GM19324 (cell line): ENCODE data around the gene CACNG6.

ENCODE experiments used
- ATAC-seq: cut with Tn5 transposase; IDR thresholded peaks from one replicate; pipeline ENCODE4 v1.9.1; 2021; ENCODE audit warnings: mild to moderate bottlenecking, moderate library complexity; ENCODE audit not compliant: unreplicated experiment, low FRiP score

Gene CACNG6

GRCh38 chr19:53966931-53967330 is 24.5 kb upstream of the CACNG6 start:
- ATAC-seq: no peak

GRCh38 chr19:53969366-53969765 is 22.1 kb upstream of the CACNG6 start:
- no peak for ATAC-seq

- ATAC-seq: no peak
Observed at GRCh38 chr19:53971673-53972072, 19.8 kb upstream of the CACNG6 start.

GRCh38 chr19:53977429-53977990 is 13.9 kb upstream of the CACNG6 start:
- no peak for ATAC-seq

DNA sequence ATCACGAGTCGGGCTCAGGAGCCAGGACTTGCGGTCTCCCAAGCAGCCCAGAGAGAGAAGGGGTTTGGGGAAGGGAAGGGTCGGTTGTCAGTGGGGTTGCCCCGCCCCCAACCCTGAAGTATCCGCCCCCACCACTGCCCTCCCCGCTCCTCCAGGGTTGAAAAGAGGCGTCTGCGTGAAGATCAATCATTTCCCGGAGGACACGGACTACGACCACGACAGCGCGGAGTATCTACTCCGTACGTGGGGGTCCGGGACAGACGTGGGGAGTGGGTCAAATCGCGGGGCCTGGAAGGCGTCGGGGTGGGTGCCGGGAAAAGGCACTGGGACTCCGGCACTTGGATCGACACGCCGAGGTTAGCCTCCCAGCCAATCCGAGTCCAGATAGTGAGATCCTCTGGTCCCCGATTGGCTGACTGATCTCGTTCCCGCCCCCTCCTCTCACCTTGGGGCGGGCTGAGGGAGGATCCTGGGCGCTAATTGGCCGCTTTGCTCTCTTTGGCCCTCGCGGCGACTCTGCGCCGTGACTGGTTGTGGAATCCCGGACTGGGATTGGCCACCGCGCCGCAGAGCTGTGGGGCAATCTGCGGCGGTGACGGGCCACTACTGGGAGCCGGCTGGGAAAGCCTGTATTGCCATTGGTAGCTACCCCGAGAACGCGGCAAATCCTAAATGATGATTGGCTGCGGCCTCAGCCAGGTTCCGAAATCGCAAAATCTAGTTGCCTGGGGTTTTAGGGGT is 13.3 kb upstream of the CACNG6 start:
- no peak for ATAC-seq

- no peak for ATAC-seq
Observed at GRCh38 chr19:53978975-53979801, 12.2 kb upstream of the CACNG6 start.

GRCh38 chr19:53980539-53981375 is 10.7 kb upstream of the CACNG6 start:
- ATAC-seq: no peak

GRCh38 chr19:53981376-53981951 is 10.0 kb upstream of the CACNG6 start:
- ATAC-seq: no peak

- ATAC-seq: no peak
Observed at GRCh38 chr19:53982001-53982451, 9.4 kb upstream of the CACNG6 start.

- ATAC-seq: no peak
Observed at GRCh38 chr19:53982611-53983010, 8.8 kb upstream of the CACNG6 start.

DNA sequence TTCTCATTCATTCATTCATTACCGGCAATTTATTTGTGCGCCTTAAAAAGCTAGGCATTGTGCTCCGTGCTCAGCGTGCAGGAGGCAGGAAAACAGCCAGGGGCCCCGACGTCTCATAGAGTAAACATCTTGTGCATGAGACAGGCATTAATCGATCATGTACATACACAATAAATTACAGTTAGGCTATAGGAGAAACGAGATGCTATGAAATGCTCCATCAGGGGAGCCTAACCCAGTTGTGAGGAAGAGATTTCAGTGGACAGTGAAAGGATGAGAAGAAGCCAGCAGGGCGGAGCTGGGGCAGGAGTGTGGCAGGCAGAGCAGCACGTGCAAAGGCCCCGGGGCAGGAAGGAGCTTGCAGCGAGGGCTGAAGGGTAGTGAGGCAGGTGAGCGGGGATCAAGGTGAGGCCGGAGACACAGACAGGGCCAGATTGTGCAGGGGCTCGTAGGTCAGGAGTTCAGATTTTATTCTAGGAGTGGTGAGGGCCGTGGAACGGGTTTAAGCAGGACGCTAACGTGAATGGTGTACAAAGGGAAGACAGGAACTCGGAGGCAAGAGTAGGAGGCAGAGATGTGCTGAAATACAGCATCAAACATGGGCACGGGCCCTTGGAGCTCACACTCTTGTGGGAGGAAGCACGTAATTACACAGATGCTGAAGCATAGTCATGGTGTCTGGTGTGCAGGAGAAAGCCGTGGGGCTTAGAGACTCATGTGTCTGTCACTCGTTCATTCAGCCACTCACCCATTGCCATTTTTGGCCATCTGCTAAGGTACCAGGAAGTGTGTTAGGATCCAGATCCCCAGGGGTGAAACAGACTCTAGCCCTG is 7.8 kb upstream of the CACNG6 start:
- ATAC-seq: no peak

- no peak for ATAC-seq
Observed at GRCh38 chr19:53985863-53986262, 5.6 kb upstream of the CACNG6 start.

- no peak for ATAC-seq
Observed at GRCh38 chr19:53988981-53989380, 2.5 kb upstream of the CACNG6 start.

- no peak for ATAC-seq
Observed at GRCh38 chr19:53989600-53990533, 1.6 kb upstream of the CACNG6 start.

GRCh38 chr19:53992211-53992610 is 774 bp downstream of the CACNG6 start:
- no peak for ATAC-seq

- ATAC-seq: no peak
Observed at GRCh38 chr19:53992815-53993214, 1.4 kb downstream of the CACNG6 start.

DNA sequence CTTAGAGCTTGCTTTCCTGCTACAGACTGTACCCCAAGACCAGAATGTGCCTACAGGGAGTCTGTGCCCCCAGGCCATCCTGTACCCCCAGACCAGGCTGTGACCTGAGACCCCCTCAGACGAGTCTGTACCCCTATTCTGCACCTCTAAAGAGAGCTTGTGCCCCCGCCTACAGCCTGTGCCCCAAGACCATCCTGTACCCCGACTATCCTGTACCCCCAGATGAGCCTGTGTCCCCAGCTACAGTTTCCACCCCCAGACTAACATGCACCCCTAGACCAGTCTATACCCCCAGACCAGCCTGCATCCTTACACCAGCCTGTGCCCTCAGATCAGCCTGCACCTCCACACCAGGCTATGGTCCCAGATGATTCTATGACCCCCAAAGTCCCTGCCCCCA is 2.0 kb downstream of the CACNG6 start:
- no peak for ATAC-seq

- ATAC-seq: no peak
Observed at GRCh38 chr19:53994811-53995210, 3.4 kb downstream of the CACNG6 start.
